GM06990 (cell line): ENCODE data around the gene ZBTB7A.

ENCODE experiments used
- DNase-seq: peaks from one replicate; pipeline ENCODE4 v3.0.0-alpha.2; 2011; ENCODE audit not compliant: insufficient read length; ENCODE audit errors: extremely low read depth
- H3K27me3 ChIP-seq: replicated peaks from 2 replicates; pipeline ENCODE4 v1.6.0; 2011; ENCODE audit warnings: low read length; ENCODE audit not compliant: control insufficient read depth, insufficient read depth
- H3K36me3 ChIP-seq: 2 replicates; pipeline ENCODE4 v1.5.1; 2011; ENCODE audit warnings: low read length; ENCODE audit not compliant: control insufficient read depth, insufficient read depth
- H3K4me3 ChIP-seq: replicated peaks from 2 replicates; pipeline ENCODE4 v1.5.1; 2011; ENCODE audit warnings: low read depth, mild to moderate bottlenecking, control low read depth, low read length
- CTCF ChIP-seq: IDR thresholded peaks from 2 replicates; pipeline ENCODE4 v1.5.1; 2011; ENCODE audit warnings: low read length, control low read depth, mild to moderate bottlenecking, inconsistent platforms; ENCODE audit not compliant: insufficient read depth, poor library complexity, severe bottlenecking

The ZBTB7A gene

GRCh38 chr19:4052114-4052992, 14.3 kb downstream of the ZBTB7A start:
- H3K36me3 ChIP-seq: peaks cover 24% of the 10 kb centered on the region
- TF ChIP-seq CTCF: no peak
- no peaks in the 10 kb centered on the region for H3K27me3 ChIP-seq
- H3K4me3 ChIP-seq: peak overlapping the region; percentile 12
- DNase-seq: no peak

- DNase-seq: no peak
- H3K27me3 ChIP-seq: no peaks in the 10 kb centered on the region
- TF ChIP-seq CTCF: no peak
- peaks cover 24% of the 10 kb centered on the region for H3K36me3 ChIP-seq
- H3K4me3 ChIP-seq: peak overlapping the region; percentile 12
These were observed 15.3 kb downstream of the ZBTB7A start for GRCh38 chr19:4051175-4052101.

GRCh38 chr19:4049432-4049831, 17.3 kb downstream of the ZBTB7A start:
- Histone ChIP-seq H3K27me3 (no peaks in the 10 kb centered on the region), H3K36me3 (peaks cover 27% of the 10 kb centered on the region), H3K4me3 (no peak overlapping the region)
- TF ChIP-seq CTCF: no peak
- DNase-seq: no peak

GRCh38 chr19:4046946-4047683, 19.6 kb downstream of the ZBTB7A start:
- Histone ChIP-seq H3K27me3 (no peaks in the 10 kb centered on the region), H3K4me3 (no peak overlapping the region), H3K36me3 (peaks cover 18% of the 10 kb centered on the region)
- no peak for DNase-seq
- TF ChIP-seq CTCF: no peak

- no peak overlapping the region for H3K4me3 ChIP-seq
- no peaks in the 10 kb centered on the region for H3K27me3 ChIP-seq
- peaks cover 16% of the 10 kb centered on the region for H3K36me3 ChIP-seq
- no peak for TF ChIP-seq CTCF
- DNase-seq: no peak
These were observed 20.4 kb downstream of the ZBTB7A start for GRCh38 chr19:4046362-4046691.
